NCI-H1092 (cell line): ENCODE data around the gene LAMA4.

Experiments
- DNase-seq: peaks from one replicate; lab custom pipeline; 2025; lab: John Stamatoyannopoulos, UW

The LAMA4 gene

DNA sequence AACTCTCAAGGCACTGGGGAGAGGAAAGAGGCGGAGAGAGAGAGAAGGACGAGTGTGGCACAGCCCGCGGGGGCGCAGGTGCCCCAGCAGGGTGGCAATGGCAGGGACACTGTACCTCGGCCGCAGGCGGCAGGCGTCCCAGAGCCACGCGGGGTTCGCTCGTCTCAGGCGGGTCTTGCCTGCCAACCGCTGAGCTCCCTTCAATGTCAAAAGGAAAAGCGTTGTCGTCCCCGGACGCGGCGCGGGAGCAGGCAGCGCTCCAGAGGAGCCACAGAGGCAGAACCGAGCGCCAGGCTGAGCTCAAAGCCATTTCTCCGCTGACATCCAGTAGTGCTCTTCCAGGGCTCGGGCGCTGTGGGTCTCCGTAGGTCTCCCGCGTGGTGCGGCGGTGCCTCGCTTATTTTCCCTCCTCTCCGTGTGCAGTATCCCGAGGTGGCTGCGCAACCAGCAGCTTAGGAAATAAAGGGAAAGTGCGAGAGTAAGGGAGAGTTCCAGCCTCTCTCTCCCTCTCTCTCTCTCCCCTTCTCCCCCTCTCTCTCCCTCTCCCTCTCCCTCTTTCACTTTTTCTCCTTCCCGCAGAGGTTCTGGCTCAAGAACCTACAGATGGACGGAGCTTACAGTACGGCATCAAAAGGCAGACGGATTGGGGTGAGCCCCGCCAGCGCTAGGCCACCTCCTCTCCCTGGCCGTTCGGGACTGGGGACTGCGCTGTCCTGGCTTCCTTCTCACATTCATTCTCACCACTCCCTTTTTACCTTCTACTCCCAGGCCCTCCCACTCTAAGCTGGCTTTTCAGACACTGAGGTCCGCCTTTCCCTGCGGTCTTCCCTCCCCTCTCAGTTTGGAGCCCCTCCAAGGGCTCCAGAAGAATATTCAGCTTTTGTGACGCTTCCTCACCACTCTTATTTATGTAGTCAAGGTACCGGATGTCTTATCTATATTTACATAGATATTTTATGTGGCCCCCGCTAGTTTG lies at the start of gene LAMA4:
Gene LAMA4 (minus strand): TSS at position 727 of the 976 bp plus-strand sequence. CDS start 417 bp downstream, at position 310.
- peak; percentile 21 for DNase-seq

DNA sequence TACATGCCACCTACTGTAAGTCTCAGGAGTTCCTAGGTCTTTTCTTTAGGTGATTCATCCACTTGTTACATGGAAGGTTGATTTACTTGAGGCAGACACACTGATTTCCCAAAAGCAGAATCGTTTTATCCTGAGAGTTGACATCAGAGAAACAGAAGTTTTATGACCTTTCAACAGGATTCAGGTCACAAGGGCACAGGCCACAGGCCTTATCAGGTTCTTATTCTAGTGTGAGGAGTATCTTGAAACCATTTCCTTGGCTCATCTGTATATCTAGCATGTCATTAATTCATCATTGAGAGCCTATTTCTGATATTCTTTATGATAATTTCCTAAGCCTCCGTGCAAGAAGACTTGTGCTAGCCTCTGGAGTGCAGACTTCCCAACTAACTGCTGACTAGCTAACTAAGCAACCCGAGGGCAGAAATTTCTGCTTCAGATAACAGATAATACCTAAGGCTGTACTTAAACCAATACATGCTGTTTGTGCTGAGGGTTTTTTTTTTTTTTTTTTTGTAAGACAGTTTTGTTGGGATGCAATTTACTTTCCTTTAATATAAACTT lies 47.9 kb upstream of the LAMA4 start:
- no peak for DNase-seq

DNA sequence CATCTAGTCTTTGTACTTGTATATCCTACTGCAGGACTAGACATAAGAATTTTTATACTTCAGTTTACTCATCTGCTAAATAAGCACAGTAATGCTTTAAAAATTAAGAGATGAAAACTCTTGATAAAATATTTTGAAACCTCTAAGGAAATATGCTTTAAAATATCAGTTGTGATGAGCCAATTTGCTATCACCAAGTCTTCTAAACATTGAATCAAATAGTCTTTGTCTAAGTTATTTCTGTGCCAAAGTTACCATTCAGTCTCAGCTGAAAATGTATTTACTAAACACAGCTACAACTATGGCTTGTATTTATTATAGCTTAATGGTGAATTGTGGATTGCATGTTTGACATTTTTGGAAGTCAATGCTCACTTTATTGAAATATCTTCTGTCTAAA lies 46.5 kb upstream of the LAMA4 start:
- DNase-seq = no peak

DNA sequence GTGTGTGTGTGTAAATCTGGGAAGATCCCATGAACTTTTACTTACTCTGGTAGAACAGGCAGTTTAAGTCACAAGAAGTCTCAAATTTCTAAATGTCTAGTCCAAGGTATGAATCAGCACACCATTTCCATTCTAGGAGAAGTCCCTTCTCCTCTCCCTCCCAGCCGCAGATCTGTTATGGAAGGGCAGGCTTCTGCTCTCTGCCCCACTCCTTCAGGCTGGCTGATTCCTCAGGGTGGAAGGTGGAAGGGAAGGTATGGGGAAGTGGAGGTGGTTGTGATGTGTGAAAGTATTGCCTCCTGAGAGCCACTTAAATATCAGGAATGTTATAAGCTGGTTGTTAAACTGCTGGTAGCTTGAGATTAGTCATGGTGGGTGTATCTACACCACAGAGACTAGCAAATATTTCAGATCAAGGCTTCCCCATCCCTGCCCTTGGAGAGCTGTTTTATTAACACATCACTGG lies 44.5 kb upstream of the LAMA4 start:
- DNase-seq = no peak

DNA sequence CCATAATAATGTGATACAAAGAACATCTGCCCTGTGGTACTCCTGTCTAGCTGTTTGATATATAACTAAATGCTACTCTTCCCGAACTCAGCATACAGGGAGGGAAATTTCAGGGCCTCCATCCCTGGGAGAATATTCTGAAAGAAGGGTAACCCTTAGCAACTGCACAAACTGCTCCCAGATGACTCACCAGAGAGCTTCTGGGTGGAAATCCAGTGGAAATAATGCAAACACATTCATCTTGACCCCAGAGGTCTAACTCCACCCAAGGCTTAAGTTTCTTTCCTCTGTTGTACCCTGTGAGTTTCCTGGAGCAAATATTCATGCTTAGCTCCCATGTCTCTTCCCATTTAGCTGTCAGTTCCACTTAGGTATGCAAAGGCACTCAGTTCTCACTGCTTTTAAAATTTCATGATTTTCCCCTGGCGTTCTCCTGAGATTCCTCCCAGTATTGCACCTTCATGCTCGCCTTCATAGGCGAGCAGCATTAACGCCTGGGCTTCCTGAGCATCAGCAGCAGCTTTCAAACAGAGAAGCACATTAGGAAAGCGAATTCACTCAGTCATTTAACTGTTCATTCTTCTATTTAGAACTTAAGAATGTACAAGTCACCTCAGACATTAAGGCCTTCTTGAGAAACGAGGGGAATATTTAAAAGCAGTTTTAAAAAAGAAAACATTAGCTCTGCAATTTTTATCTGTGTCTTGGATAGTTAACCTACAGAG lies 43.8 kb upstream of the LAMA4 start:
- no peak for DNase-seq

DNA sequence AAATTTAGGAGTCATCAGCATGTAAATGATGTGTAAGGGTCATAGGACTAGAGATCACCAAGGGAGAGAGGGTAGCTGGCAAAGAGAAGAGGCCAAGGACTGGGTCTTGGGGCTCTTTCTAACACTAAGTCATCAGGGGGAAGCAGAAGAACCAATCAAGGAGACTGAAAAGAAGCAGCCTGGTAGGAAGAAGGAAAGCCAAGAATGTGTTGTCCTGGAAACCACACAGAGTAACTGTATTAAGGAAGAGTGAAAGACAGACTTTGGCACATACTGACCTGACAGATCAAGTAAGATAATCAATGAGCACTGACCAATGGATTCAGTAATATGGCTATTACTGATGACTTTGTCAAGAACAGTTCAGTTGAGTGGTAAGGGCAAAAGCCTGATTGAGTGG lies 42.3 kb upstream of the LAMA4 start:
- DNase-seq = no peak

GRCh38 chr6:112296122-112296521 lies 41.8 kb upstream of the LAMA4 start:
- no peak for DNase-seq

DNA sequence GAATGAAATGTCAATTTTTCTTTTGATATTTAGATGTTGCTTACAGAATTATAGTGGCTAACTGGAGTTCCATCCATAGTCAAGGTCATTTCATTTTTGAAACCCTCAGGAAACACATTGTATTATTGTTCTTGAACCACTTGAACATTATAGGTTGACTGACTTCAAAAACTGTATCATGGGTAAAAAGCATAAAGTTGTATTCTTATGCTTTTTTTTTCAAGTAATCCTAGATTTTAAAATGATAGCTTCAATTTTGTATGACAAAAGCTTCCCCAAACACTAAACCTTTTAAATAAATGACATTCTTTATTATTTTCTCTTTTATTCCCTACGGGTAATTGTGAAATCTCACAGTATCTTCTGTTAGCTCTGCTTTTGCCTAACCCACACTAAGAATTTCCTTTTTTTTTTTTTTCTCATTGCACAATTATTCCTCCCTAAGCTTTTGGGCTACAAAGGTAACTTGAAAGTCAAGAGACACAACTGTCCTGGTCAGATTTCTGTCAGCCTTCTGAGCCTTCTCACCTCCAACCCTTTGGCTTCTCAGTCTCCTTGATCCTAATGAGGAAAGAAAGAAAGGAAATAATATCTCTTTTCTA lies 36.9 kb upstream of the LAMA4 start:
- no peak for DNase-seq

GRCh38 chr6:112289038-112289566 lies 34.7 kb upstream of the LAMA4 start:
- DNase-seq = no peak

DNA sequence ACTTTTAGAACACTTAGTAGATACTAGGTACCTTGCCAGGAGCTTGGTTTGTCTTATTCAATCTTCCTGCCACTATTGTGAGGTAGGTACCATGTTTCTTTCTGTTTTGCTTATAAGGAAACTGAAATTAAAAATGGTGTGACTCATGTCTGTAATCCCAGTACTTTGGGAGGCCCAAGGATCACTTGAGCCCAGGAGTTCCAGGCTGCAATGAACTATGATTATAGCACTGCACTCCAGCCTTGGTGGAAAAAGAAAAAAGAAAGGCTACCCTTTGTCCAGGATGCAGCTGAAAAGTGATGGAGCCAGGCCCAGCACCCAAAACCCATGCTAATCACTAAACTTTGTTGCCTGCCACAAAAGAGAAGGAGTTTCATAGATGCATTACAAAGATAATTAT lies 34.1 kb upstream of the LAMA4 start:
- no peak for DNase-seq

- no peak for DNase-seq
Measured at GRCh38 chr6:112287577-112288225, 33.3 kb upstream of the LAMA4 start.

DNA sequence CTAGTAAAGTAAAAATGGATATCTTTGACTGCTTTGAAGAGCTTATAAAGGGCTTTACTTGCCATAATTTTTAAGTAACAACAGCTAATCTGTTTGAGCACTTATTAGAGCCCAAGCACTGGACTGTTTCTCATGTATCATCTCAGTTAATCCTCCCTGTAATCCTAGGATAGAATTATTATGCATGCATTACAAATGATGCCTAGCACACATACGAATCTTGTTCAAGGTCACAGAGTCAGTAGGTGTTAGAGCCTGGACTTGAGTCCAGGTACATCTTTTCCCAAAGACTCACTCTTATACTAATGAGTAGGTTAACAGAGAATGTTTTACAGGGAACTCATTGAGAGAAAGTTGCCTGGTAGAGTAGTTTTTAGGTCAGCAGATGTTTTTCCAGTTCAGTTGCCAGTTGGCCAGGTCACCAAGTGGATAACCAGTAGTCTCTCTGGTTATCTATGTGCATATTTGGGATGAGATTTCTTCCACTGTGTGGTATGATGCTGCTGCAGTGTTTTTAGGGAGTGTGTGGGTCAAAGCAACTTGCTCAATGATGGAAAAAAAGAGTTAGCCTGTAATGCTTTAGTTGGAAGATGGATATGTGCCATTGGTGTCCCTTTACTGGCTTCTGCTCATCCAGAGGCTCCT lies 32.3 kb upstream of the LAMA4 start:
- no peak for DNase-seq

DNA sequence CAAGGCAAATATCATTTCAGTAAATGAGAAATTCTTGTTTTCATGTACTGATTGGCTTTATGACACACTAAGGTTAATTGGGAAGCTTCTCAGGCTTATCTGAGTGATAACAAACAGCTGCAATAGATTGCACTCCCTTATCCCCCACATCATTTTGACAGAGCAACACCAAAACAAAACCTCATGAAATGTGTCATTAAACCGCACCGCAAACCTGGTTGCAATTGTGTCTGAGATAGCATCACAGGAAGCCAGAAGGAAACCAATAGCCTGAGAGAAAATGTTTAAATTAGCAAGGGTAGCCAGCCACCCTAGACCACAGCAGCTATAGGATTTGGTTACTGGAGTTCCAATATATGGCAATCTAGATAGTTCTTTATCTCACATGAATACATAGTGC lies 31.6 kb upstream of the LAMA4 start:
- no peak for DNase-seq

- DNase-seq = no peak
Measured at GRCh38 chr6:112284603-112285002, 30.2 kb upstream of the LAMA4 start.

- no peak for DNase-seq
Measured at GRCh38 chr6:112283621-112284020, 29.3 kb upstream of the LAMA4 start.

DNA sequence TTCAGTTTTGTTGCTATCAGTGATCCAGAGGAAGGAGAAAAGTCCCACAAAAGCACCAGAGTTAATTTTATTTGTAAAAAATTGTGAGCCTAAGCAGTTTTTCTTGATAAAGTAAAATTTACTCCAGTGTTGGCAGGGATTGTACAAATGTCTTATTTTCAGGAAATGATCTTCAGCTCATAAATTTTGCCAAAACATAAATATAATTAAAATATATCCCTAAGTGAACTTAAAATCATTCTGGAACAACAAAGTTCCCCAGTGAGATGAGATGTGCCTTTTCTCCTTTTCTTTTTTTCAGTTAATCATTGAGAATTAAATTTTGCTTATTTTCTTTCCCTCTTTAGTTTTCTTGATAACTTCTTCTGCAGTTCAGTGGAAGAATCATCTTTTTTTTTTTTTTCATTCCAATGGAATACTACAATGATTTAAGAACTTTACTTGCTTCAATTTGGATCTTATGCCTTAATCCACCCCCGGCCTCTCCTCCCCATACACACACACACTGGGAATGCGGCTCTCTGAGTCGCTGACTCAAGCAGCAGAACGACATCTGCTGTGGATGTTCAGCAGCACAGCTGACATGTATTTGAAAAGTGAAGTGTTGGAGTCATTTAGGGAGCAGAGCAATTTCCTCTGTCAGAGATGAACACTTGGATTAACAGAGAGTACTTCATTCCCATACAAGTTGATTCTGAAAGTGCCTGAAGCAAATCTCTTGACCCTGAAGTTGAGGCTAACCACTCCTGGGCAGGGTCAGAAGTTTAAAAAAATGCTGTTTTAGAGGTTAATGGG lies 27.7 kb upstream of the LAMA4 start:
- DNase-seq = no peak

DNA sequence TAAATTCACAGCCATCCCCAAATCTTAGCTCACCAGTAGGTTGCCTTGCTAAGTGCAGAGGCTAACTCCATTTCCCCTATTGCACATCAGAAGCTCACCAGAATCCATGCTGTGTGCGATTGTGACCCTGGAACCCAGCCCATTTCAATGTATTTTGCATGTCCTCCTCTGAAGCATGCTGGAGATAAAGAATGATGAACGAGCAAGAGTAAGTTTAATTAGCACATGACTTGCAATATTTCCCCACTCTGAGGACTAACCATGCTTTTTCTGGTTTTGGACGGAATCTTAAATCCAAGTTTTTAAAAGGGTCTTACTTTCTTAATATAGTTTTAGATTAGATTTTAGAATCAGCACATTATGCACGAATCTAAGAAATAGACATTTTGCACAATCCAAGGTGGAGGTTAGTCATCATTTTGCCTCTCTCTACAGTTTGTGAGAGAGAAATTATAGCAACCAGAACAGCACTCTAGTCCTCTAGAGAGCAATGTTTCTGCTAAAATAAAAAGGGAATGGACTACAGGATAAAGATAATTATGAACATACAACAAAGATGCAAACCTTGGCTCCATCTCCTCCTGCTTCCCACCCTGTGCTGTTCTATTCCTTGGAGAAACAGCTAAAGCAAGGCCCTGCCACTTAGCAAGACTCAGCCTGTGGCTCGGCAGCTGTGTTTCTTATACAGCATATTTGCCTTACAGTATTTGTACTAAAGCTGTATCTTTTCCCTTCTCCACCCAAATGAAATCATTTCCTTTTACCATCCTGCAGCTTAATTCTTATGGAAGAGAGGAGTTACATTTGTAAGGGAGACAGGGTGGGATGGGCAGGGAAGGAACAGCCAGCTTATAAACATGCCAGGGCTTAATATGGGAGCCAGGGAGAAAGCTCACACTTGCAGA lies 24.9 kb upstream of the LAMA4 start:
- DNase-seq = no peak

DNA sequence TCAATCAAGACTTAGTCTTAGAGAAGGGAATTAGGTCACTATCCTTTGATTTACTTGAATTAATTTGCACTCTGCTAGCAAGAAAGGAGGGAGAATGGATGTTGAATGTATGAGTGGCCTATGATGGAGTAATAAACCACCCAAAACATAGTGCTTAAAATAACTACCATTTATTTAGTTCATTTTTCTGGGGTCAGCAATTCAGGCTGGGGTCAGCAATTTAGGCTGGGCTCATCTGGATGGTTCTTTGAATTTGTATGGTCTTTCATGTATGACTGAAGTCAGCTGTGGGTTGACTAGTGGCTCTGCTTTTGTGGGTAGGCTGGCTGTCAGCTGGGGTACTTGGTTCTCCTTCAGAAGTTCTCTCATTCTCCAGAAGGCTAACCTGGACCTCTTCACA lies 21.0 kb upstream of the LAMA4 start:
- DNase-seq = no peak

DNA sequence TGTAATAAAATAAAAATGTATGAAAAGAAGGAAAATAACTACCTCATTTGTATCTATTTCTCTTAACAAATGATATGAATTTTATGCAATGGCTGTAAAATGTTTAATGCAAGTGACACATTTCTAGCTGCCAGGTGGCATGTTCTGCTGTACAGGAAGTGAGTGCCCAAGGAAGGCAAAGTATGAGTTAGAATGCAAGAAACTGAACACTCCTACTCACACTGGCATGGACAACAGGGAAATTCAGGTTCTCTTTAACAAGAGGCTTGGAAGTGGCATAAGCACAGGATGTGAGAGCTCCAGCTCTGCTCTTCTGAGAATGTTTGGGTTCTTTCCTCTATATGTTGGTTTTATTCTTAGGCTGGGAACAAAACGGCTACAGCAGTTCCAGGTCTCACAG lies 20.4 kb upstream of the LAMA4 start:
- DNase-seq = no peak
